Measurements from ENCODE around the gene MRPS7. TPM values are rescaled to one million over a fixed set of nuclear protein-coding genes. Genes with fewer than 3 reads are reported as not detected.

The MRPS7 gene
- polyA plus RNA-seq, 1 donor from 2014 or later: 63.3 TPM

DNA sequence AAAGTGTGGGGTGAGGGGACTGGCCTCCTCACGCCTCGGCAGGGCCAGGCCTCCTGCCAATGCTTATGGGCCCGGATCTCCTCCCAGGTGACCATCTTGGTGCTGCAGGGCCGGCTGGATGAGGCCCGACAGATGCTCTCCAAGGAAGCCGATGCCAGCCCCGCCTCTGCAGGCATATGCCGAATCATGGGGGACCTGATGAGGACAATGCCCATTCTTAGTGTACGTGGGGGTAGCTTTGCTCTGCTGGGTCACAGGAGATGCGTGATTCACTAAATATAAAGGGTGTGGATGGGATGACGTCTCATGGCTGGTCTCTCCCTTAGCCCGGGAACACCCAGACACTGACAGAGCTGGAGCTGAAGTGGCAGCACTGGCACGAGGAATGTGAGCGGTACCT is 36.7 kb upstream of the MRPS7 start (continued):
- TF ChIP-seq EZH2 (IDR thresholded peaks at IDR 0.05; ENCODE audit: borderline replicate concordance, insufficient read depth, low read length, poor library complexity, severe bottlenecking): no peak
- TF ChIP-seq RAD21 (conservative IDR thresholded peaks at IDR 0.05): no peak

DNA sequence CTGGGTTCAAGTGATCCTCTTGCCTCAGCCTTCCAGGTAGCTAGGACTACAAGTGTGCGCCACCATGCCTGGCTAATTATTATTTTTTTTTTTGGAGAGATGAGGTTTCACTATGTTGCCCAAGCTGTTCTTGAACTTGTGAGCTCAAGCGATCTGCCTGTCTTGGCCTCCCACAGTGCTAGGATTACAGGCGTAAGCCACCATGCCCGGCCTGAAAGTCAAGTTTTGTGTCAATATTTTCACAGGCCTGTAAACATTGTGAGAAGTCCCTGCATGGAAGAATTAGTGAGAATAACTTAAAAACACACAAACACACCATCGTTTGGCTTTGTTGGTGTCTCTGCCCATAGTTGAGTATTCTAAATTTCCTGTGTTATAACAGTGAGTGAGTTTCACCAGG is 34.0 kb upstream of the MRPS7 start:
- TF ChIP-seq, protein P1, sequence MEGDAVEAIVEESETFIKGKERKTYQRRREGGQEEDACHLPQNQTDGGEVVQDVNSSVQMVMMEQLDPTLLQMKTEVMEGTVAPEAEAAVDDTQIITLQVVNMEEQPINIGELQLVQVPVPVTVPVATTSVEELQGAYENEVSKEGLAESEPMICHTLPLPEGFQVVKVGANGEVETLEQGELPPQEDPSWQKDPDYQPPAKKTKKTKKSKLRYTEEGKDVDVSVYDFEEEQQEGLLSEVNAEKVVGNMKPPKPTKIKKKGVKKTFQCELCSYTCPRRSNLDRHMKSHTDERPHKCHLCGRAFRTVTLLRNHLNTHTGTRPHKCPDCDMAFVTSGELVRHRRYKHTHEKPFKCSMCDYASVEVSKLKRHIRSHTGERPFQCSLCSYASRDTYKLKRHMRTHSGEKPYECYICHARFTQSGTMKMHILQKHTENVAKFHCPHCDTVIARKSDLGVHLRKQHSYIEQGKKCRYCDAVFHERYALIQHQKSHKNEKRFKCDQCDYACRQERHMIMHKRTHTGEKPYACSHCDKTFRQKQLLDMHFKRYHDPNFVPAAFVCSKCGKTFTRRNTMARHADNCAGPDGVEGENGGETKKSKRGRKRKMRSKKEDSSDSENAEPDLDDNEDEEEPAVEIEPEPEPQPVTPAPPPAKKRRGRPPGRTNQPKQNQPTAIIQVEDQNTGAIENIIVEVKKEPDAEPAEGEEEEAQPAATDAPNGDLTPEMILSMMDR (IDR thresholded peaks at IDR 0.05; ENCODE audit: poor library complexity, severe bottlenecking): no peak
- TF ChIP-seq EZH2 (IDR thresholded peaks at IDR 0.05; ENCODE audit: borderline replicate concordance, insufficient read depth, low read length, poor library complexity, severe bottlenecking): no peak
- TF ChIP-seq EP300 (conservative IDR thresholded peaks at IDR 0.05; ENCODE audit: poor library complexity, severe bottlenecking): no peak
- TF ChIP-seq, protein P2, sequence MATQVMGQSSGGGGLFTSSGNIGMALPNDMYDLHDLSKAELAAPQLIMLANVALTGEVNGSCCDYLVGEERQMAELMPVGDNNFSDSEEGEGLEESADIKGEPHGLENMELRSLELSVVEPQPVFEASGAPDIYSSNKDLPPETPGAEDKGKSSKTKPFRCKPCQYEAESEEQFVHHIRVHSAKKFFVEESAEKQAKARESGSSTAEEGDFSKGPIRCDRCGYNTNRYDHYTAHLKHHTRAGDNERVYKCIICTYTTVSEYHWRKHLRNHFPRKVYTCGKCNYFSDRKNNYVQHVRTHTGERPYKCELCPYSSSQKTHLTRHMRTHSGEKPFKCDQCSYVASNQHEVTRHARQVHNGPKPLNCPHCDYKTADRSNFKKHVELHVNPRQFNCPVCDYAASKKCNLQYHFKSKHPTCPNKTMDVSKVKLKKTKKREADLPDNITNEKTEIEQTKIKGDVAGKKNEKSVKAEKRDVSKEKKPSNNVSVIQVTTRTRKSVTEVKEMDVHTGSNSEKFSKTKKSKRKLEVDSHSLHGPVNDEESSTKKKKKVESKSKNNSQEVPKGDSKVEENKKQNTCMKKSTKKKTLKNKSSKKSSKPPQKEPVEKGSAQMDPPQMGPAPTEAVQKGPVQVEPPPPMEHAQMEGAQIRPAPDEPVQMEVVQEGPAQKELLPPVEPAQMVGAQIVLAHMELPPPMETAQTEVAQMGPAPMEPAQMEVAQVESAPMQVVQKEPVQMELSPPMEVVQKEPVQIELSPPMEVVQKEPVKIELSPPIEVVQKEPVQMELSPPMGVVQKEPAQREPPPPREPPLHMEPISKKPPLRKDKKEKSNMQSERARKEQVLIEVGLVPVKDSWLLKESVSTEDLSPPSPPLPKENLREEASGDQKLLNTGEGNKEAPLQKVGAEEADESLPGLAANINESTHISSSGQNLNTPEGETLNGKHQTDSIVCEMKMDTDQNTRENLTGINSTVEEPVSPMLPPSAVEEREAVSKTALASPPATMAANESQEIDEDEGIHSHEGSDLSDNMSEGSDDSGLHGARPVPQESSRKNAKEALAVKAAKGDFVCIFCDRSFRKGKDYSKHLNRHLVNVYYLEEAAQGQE (IDR thresholded peaks at IDR 0.05; ENCODE audit: borderline replicate concordance): no peak
- no peak for TF ChIP-seq SMC3 (conservative IDR thresholded peaks at IDR 0.05; ENCODE audit: poor library complexity)
- no peak for TF ChIP-seq MXI1 (conservative IDR thresholded peaks at IDR 0.05; ENCODE audit: poor library complexity, severe bottlenecking)
- TF ChIP-seq POLR2AphosphoS5 (IDR thresholded peaks at IDR 0.05): no peak
- no peak for TF ChIP-seq RAD21 (conservative IDR thresholded peaks at IDR 0.05)
- no peak for TF ChIP-seq TAF1 (IDR thresholded peaks at IDR 0.05; ENCODE audit: low read depth)
- H3K9me2 ChIP-seq (ENCODE audit: insufficient read depth, low read length): no peaks in the 10 kb centered on the region
- H4K20me1 ChIP-seq (ENCODE audit: insufficient read depth): no peaks in the 10 kb centered on the region
- H2AFZ ChIP-seq (ENCODE audit: low read depth, low read length): no peak overlapping the region
- no peak overlapping the region for H3K27ac ChIP-seq (ENCODE audit: low read length)
- H3F3A ChIP-seq (ENCODE audit: insufficient read depth, low read length, poor library complexity, severe bottlenecking): no peaks in the 10 kb centered on the region
- H3K79me2 ChIP-seq (replicated peaks; ENCODE audit: insufficient read depth, low read length): no peaks in the 10 kb centered on the region
- no peak overlapping the region for H3K4me2 ChIP-seq (ENCODE audit: low read length)
- no peak overlapping the region for H3K9ac ChIP-seq (ENCODE audit: low read length)
- H3K4me3 ChIP-seq (ENCODE audit: low read length): no peak overlapping the region
- H3K27me3 ChIP-seq (ENCODE audit: insufficient read depth, low read depth, low read length): no peaks in the 10 kb centered on the region
- peaks cover 3% of the 10 kb centered on the region for H3K36me3 ChIP-seq (ENCODE audit: insufficient read depth, low read length)
- H3K9me3 ChIP-seq (ENCODE audit: low read length): no peaks in the 10 kb centered on the region

DNA sequence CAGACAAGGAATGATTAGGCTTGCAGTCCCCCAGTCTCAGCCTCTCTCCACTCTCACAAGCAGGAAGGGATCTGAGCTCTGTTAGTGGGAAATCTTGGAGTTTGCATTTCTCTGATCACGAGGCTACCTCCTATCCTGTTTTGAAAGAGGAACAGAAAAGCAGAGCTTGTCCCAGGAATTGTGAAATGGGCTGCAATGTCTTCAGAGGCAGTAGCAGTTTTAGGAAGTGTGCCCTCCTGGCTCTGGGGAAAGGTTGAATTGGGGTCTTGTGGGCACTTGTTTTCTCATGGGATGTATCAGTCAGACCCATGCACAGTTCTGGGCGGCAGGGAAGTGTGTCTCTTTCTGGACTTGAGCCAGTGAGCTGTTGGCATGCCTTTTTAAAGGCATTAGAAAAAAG is 33.4 kb upstream of the MRPS7 start:
- no peak for TF ChIP-seq EP300 (conservative IDR thresholded peaks at IDR 0.05; ENCODE audit: poor library complexity, severe bottlenecking)
- TF ChIP-seq, protein P2 (IDR thresholded peaks at IDR 0.05; ENCODE audit: borderline replicate concordance): no peak
- TF ChIP-seq, protein P1 (IDR thresholded peaks at IDR 0.05; ENCODE audit: poor library complexity, severe bottlenecking): no peak
- H3K9me2 ChIP-seq (ENCODE audit: insufficient read depth, low read length): no peaks in the 10 kb centered on the region
- no peaks in the 10 kb centered on the region for H3K79me2 ChIP-seq (replicated peaks; ENCODE audit: insufficient read depth, low read length)
- no peak overlapping the region for H3K27ac ChIP-seq (ENCODE audit: low read length)
- peaks cover 5% of the 10 kb centered on the region for H3K36me3 ChIP-seq (ENCODE audit: insufficient read depth, low read length)
- H3K4me3 ChIP-seq (ENCODE audit: low read length): no peak overlapping the region
- no peaks in the 10 kb centered on the region for H3F3A ChIP-seq (ENCODE audit: insufficient read depth, low read length, poor library complexity, severe bottlenecking)
- H4K20me1 ChIP-seq (ENCODE audit: insufficient read depth): no peaks in the 10 kb centered on the region
- no peaks in the 10 kb centered on the region for H3K27me3 ChIP-seq (ENCODE audit: insufficient read depth, low read depth, low read length)
- H2AFZ ChIP-seq (ENCODE audit: low read depth, low read length): no peak overlapping the region
- H3K9ac ChIP-seq (ENCODE audit: low read length): no peak overlapping the region
- no peaks in the 10 kb centered on the region for H3K9me3 ChIP-seq (ENCODE audit: low read length)
- no peak overlapping the region for H3K4me2 ChIP-seq (ENCODE audit: low read length)
